ENCODE data around the gene DNAJC30.

Gene DNAJC30

GRCh38 chr7:73707045-73707631 lies 23.9 kb upstream of the DNAJC30 start:
- no peak for DNase-seq

- peak; percentile 48 for DNase-seq
These were observed 23.1 kb upstream of the DNAJC30 start for GRCh38 chr7:73706126-73707044.

- no peak for DNase-seq
These were observed 22.3 kb upstream of the DNAJC30 start for GRCh38 chr7:73705551-73705920.

- peak; percentile 87 for DNase-seq
These were observed 21.6 kb upstream of the DNAJC30 start for GRCh38 chr7:73704640-73705550.

- DNase-seq, result peak; percentile 74
These were observed 20.7 kb upstream of the DNAJC30 start for GRCh38 chr7:73703757-73704639.

- no peak for DNase-seq
These were observed 20.0 kb upstream of the DNAJC30 start for GRCh38 chr7:73703225-73703624.

GRCh38 chr7:73702665-73703064 lies 19.4 kb upstream of the DNAJC30 start:
- DNase-seq, result no peak

GRCh38 chr7:73702226-73702625 lies 19.0 kb upstream of the DNAJC30 start:
- DNase-seq, result no peak

GRCh38 chr7:73701357-73701995 lies 18.2 kb upstream of the DNAJC30 start:
- DNase-seq, result peak; percentile 68

GRCh38 chr7:73700581-73701134 lies 17.4 kb upstream of the DNAJC30 start:
- no peak for DNase-seq

GRCh38 chr7:73700069-73700423 lies 16.8 kb upstream of the DNAJC30 start:
- no peak for DNase-seq

GRCh38 chr7:73699370-73700068 lies 16.3 kb upstream of the DNAJC30 start:
- no peak for DNase-seq

GRCh38 chr7:73698410-73698809 lies 15.2 kb upstream of the DNAJC30 start:
- DNase-seq, result no peak

GRCh38 chr7:73696372-73696771 lies 13.1 kb upstream of the DNAJC30 start:
- DNase-seq, result no peak

- DNase-seq, result no peak
These were observed 7.4 kb upstream of the DNAJC30 start for GRCh38 chr7:73690646-73691045.

- no peak for DNase-seq
These were observed 5.0 kb upstream of the DNAJC30 start for GRCh38 chr7:73688288-73688687.

- no peak for DNase-seq
These were observed 2.1 kb upstream of the DNAJC30 start for GRCh38 chr7:73685311-73685710.

GRCh38 chr7:73683788-73684693 lies 788 bp upstream of the DNAJC30 start:
- DNase-seq, result no peak

GRCh38 chr7:73682745-73683055 lies 553 bp downstream of the DNAJC30 start:
- DNase-seq, result no peak

GRCh38 chr7:73681031-73681430 lies 2.2 kb downstream of the DNAJC30 start:
- no peak for DNase-seq
